ENCODE results near the gene NCOA3.

NCOA3 gene

DNA sequence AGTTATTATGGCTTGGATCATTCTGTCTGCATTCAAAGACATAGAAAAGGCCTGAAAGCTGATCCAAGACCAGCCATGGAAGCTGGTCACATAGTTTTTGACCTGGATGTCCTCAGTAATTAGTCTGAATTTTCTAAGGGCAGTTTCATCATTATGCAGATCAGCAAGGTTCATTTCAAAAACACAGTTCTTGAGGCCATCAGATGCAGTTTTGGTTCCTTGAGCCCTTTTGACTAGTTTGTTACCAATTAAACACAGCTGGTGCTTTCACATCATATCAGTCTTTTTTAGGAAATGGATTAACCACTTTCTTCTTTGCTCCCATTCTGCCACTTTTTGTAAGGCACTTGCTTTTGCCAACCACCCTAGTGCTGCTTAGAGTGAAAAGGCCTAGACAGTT, 129.4 kb downstream of the NCOA3 start:
- TF ChIP-seq ZFP3 (CRISPR knock-in tag; IDR thresholded peaks at IDR 0.05) (no peak), ESRRG (CRISPR knock-in tag; IDR thresholded peaks at IDR 0.05) (no peak), ZFP30 (CRISPR knock-in tag; IDR thresholded peaks at IDR 0.05) (no peak), TCF4 (CRISPR knock-in tag; IDR thresholded peaks at IDR 0.05; ENCODE audit: borderline replicate concordance) (no peak), ZNF565 (CRISPR knock-in tag; conservative IDR thresholded peaks at IDR 0.05; ENCODE audit: low read depth) (no peak), SNAI2 (CRISPR knock-in tag; IDR thresholded peaks at IDR 0.05) (no peak), RARB (CRISPR knock-in tag; IDR thresholded peaks at IDR 0.05) (no peak), ZNF70 (CRISPR knock-in tag; IDR thresholded peaks at IDR 0.05) (no peak), TOX (CRISPR knock-in tag; IDR thresholded peaks at IDR 0.05; ENCODE audit: borderline replicate concordance) (no peak), ZC3H10 (CRISPR knock-in tag; IDR thresholded peaks at IDR 0.05) (no peak), OSR1 (CRISPR knock-in tag; IDR thresholded peaks at IDR 0.05) (no peak), PPARA (CRISPR knock-in tag; IDR thresholded peaks at IDR 0.05; ENCODE audit: borderline replicate concordance) (no peak), GLIS3 (CRISPR knock-in tag; IDR thresholded peaks at IDR 0.05) (no peak), CSDC2 (CRISPR knock-in tag; IDR thresholded peaks at IDR 0.05) (no peak), ZNF8 (CRISPR knock-in tag; IDR thresholded peaks at IDR 0.05) (no peak)
- TF ChIP-seq, protein P1, sequence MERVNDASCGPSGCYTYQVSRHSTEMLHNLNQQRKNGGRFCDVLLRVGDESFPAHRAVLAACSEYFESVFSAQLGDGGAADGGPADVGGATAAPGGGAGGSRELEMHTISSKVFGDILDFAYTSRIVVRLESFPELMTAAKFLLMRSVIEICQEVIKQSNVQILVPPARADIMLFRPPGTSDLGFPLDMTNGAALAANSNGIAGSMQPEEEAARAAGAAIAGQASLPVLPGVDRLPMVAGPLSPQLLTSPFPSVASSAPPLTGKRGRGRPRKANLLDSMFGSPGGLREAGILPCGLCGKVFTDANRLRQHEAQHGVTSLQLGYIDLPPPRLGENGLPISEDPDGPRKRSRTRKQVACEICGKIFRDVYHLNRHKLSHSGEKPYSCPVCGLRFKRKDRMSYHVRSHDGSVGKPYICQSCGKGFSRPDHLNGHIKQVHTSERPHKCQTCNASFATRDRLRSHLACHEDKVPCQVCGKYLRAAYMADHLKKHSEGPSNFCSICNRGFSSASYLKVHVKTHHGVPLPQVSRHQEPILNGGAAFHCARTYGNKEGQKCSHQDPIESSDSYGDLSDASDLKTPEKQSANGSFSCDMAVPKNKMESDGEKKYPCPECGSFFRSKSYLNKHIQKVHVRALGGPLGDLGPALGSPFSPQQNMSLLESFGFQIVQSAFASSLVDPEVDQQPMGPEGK (CRISPR knock-in tag; IDR thresholded peaks at IDR 0.05; ENCODE audit: borderline replicate concordance), result no peak
- TF ChIP-seq, protein P2, sequence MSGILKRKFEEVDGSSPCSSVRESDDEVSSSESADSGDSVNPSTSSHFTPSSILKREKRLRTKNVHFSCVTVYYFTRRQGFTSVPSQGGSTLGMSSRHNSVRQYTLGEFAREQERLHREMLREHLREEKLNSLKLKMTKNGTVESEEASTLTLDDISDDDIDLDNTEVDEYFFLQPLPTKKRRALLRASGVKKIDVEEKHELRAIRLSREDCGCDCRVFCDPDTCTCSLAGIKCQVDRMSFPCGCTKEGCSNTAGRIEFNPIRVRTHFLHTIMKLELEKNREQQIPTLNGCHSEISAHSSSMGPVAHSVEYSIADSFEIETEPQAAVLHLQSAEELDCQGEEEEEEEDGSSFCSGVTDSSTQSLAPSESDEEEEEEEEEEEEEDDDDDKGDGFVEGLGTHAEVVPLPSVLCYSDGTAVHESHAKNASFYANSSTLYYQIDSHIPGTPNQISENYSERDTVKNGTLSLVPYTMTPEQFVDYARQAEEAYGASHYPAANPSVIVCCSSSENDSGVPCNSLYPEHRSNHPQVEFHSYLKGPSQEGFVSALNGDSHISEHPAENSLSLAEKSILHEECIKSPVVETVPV (CRISPR knock-in tag; IDR thresholded peaks at IDR 0.05), result no peak
- TF ChIP-seq, protein P3, sequence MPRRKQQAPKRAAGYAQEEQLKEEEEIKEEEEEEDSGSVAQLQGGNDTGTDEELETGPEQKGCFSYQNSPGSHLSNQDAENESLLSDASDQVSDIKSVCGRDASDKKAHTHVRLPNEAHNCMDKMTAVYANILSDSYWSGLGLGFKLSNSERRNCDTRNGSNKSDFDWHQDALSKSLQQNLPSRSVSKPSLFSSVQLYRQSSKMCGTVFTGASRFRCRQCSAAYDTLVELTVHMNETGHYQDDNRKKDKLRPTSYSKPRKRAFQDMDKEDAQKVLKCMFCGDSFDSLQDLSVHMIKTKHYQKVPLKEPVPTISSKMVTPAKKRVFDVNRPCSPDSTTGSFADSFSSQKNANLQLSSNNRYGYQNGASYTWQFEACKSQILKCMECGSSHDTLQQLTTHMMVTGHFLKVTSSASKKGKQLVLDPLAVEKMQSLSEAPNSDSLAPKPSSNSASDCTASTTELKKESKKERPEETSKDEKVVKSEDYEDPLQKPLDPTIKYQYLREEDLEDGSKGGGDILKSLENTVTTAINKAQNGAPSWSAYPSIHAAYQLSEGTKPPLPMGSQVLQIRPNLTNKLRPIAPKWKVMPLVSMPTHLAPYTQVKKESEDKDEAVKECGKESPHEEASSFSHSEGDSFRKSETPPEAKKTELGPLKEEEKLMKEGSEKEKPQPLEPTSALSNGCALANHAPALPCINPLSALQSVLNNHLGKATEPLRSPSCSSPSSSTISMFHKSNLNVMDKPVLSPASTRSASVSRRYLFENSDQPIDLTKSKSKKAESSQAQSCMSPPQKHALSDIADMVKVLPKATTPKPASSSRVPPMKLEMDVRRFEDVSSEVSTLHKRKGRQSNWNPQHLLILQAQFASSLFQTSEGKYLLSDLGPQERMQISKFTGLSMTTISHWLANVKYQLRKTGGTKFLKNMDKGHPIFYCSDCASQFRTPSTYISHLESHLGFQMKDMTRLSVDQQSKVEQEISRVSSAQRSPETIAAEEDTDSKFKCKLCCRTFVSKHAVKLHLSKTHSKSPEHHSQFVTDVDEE (CRISPR knock-in tag; IDR thresholded peaks at IDR 0.05), result no peak
- TF ChIP-seq, protein P4, sequence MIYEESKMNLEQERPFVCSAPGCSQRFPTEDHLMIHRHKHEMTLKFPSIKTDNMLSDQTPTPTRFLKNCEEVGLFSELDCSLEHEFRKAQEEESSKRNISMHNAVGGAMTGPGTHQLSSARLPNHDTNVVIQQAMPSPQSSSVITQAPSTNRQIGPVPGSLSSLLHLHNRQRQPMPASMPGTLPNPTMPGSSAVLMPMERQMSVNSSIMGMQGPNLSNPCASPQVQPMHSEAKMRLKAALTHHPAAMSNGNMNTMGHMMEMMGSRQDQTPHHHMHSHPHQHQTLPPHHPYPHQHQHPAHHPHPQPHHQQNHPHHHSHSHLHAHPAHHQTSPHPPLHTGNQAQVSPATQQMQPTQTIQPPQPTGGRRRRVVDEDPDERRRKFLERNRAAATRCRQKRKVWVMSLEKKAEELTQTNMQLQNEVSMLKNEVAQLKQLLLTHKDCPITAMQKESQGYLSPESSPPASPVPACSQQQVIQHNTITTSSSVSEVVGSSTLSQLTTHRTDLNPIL (CRISPR knock-in tag; IDR thresholded peaks at IDR 0.05; ENCODE audit: low read depth), result no peak

DNA sequence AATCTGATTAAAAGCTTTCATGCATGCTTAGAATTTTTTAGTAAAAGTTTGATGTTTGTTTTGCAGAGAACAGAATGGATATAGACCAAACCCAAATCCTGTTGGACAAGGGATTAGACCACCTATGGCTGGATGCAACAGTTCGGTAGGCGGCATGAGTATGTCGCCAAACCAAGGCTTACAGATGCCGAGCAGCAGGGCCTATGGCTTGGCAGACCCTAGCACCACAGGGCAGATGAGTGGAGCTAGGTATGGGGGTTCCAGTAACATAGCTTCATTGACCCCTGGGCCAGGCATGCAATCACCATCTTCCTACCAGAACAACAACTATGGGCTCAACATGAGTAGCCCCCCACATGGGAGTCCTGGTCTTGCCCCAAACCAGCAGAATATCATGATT, 133.6 kb downstream of the NCOA3 start:
- TF ChIP-seq ARNTL (CRISPR knock-in tag; IDR thresholded peaks at IDR 0.05; ENCODE audit: borderline replicate concordance, low read depth) (no peak), PPARA (CRISPR knock-in tag; IDR thresholded peaks at IDR 0.05; ENCODE audit: borderline replicate concordance) (no peak), SNAI2 (CRISPR knock-in tag; IDR thresholded peaks at IDR 0.05) (no peak), ZNF8 (CRISPR knock-in tag; IDR thresholded peaks at IDR 0.05) (no peak), ISL1 (CRISPR knock-in tag; IDR thresholded peaks at IDR 0.05) (no peak)
- TF ChIP-seq, protein P2 (CRISPR knock-in tag; IDR thresholded peaks at IDR 0.05), result no peak
- ATAC-seq, result no peak

More for the DNA sequence above, 129.4 kb downstream of the NCOA3 start:
- ATAC-seq, result no peak

DNA sequence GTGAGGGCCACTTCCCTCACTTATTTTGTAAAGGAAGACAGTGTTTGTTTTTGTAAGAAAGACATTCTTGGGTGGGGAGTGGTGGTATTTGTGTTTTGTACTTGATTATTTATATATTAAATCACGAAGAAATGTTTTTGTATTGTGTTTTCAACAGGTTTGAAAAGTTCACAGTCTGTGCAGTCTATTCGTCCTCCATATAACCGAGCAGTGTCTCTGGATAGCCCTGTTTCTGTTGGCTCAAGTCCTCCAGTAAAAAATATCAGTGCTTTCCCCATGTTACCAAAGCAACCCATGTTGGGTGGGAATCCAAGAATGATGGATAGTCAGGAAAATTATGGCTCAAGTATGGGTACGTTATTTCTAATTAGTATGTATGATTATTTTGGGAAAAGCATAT, 137.2 kb downstream of the NCOA3 start:
- TF ChIP-seq GLIS3 (CRISPR knock-in tag; IDR thresholded peaks at IDR 0.05), result no peak
- ATAC-seq, result no peak

DNA sequence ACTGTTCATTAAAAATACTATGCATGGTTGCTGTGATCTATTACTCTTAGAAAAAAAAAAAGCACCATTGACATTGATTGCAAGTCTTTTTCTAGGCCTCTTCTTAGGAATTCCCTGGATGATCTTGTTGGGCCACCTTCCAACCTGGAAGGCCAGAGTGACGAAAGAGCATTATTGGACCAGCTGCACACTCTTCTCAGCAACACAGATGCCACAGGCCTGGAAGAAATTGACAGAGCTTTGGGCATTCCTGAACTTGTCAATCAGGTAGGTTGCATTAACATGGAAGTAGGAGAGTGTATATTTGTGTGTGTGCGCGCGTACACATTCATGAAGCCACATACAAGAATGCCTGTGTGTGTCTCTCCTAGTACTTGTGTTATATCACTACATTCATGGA, 140.4 kb downstream of the NCOA3 start:
- no peak for ATAC-seq
- TF ChIP-seq, protein P3 (CRISPR knock-in tag; IDR thresholded peaks at IDR 0.05), result no peak
- TF ChIP-seq CSDC2 (CRISPR knock-in tag; IDR thresholded peaks at IDR 0.05) (no peak), OSR1 (CRISPR knock-in tag; IDR thresholded peaks at IDR 0.05) (no peak), ZFP3 (CRISPR knock-in tag; IDR thresholded peaks at IDR 0.05) (no peak), ZFP30 (CRISPR knock-in tag; IDR thresholded peaks at IDR 0.05) (no peak), RARB (CRISPR knock-in tag; IDR thresholded peaks at IDR 0.05) (no peak), TOX (CRISPR knock-in tag; IDR thresholded peaks at IDR 0.05; ENCODE audit: borderline replicate concordance) (no peak), ZNF70 (CRISPR knock-in tag; IDR thresholded peaks at IDR 0.05) (no peak), ISL1 (CRISPR knock-in tag; IDR thresholded peaks at IDR 0.05) (no peak), SNAI2 (CRISPR knock-in tag; IDR thresholded peaks at IDR 0.05) (no peak), ZNF565 (CRISPR knock-in tag; conservative IDR thresholded peaks at IDR 0.05; ENCODE audit: low read depth) (no peak), ZC3H10 (CRISPR knock-in tag; IDR thresholded peaks at IDR 0.05) (no peak), PPARA (CRISPR knock-in tag; IDR thresholded peaks at IDR 0.05; ENCODE audit: borderline replicate concordance) (no peak), TCF4 (CRISPR knock-in tag; IDR thresholded peaks at IDR 0.05; ENCODE audit: borderline replicate concordance) (no peak)
- TF ChIP-seq, protein P2 (CRISPR knock-in tag; IDR thresholded peaks at IDR 0.05), result no peak
